Thyroid gland (tissue), 4 donors: Measurements from ENCODE around the gene NFATC4. TPM values are rescaled to one million over a fixed set of nuclear protein-coding genes. Genes with fewer than 3 reads are reported as not detected.
A peak's percentile ranks its signal among the peaks of the same experiment; 100 is the strongest.

Experiments used
- DNase-seq, 2 donors: peaks; one replicate each; pipeline ENCODE4 v3.0.0-alpha.2; 2019
- H3K27ac ChIP-seq, 3 donors: fragments of 200-600 bp; sonication (generic); 1 replicate in 2 of 3; 2 replicates in 1 of 3; pipeline ENCODE4 v1.5.1; 2016 to 2019; ENCODE audit warnings: mild to moderate bottlenecking in 1 of 3, moderate library complexity in 1 of 3
- H3K27me3 ChIP-seq: fragments of 200-600 bp; sonication (generic); one replicate; pipeline ENCODE4 v1.5.1; 2019
- H3K36me3 ChIP-seq, 2 donors: fragments of 200-600 bp; sonication (generic); one replicate each; pipeline ENCODE4 v1.5.1; 2016 to 2019
- H3K4me1 ChIP-seq, 2 donors: fragments of 200-600 bp; sonication (generic); one replicate each; pipeline ENCODE4 v1.5.1; 2017 to 2019
- H3K4me3 ChIP-seq, 3 donors: fragments of 200-600 bp; sonication (generic); replicated peaks in 1 of 3; 1 replicate in 2 of 3; 2 replicates in 1 of 3; pipeline ENCODE4 v1.5.1; 2016; ENCODE audit warnings: mild to moderate bottlenecking in 1 of 3
- H3K9me3 ChIP-seq: fragments of 200-600 bp; sonication (generic); one replicate; pipeline ENCODE4 v1.5.1; 2017
- CTCF ChIP-seq, 6 experiments: fragments of 200-600 bp in 3 of 6; fragments of 450-650 bp in 3 of 6; sonication (generic) in 3 of 6; IDR thresholded peaks; one replicate each; pipeline ENCODE4 v1.5.1; 2016 to 2019; ENCODE audit warnings: antibody characterized with exemption in 6 of 6, mild to moderate bottlenecking in 2 of 6, inconsistent platforms in 1 of 6, moderate library complexity in 1 of 6
- POLR2A ChIP-seq, 2 donors: fragments of 450-650 bp; IDR thresholded peaks; one replicate each; pipeline ENCODE4 v1.6.1; 2017; ENCODE audit warnings: antibody characterized with exemption in 2 of 2, mild to moderate bottlenecking in 2 of 2, moderate library complexity in 1 of 2
- WGBS, 2 donors: methylation state at CpG; one replicate each; pipeline ENCODE4 v1.1.5; 2017; 5-methylcytosine and 5-hydroxymethylcytosine counted together
- intact Hi-C: fragments of 100-400 bp; cut with DNase I; formaldehyde crosslinking; loops from one replicate; pipeline ENCODE4 v1.15.1; 2023
- total RNA-seq, 4 donors: library from RNA; depleted of rRNA; stranded (reverse); fragments of >200 nt; gene quantifications; one replicate each; pipeline ENCODE4 v1.2.3, GENCODE V29; 2016

Gene NFATC4
- total RNA-seq, 4 donors from 2014 or later, result 19.4 to 41.3 (median 38.6) TPM

- WGBS, 2 donors, result 73 to 96% methylated on average over 9 of the region's 9 CpGs
- no peaks in the 10 kb centered on the region for H3K27me3 ChIP-seq
- peak in 1 of 2 donors; percentile 39 for DNase-seq
- intact Hi-C loops, result loop anchor here (5.0 kb wide), 1 partner anchor 38 kb away; the partner anchor contains the start of gene NFATC4
- H3K4me1 ChIP-seq, result peaks cover 21 to 29% of the 10 kb centered on the region in 2 donors
- TF ChIP-seq POLR2A (IDR thresholded peaks at IDR 0.05) (no peak), CTCF (IDR thresholded peaks at IDR 0.05) (no peak)
- H3K27ac ChIP-seq, result no peak overlapping the region
- no peaks in the 10 kb centered on the region for H3K9me3 ChIP-seq
- no peak overlapping the region for H3K4me3 ChIP-seq
- H3K36me3 ChIP-seq, result no peaks in the 10 kb centered on the region
Measured at GRCh38 chr14:24329736-24330135, 38.2 kb upstream of the NFATC4 start.

- no peak for DNase-seq
- Histone ChIP-seq H3K27me3 (no peaks in the 10 kb centered on the region), H3K4me1 (peaks cover 21 to 42% of the 10 kb centered on the region in 2 donors), H3K4me3 (no peak overlapping the region), H3K9me3 (no peaks in the 10 kb centered on the region), H3K27ac (no peak overlapping the region), H3K36me3 (no peaks in the 10 kb centered on the region)
- intact Hi-C loops, result loop anchor here (5.0 kb wide), 1 partner anchor 36 kb away; the partner anchor contains the start of gene NFATC4
- no peak for TF ChIP-seq CTCF (IDR thresholded peaks at IDR 0.05)
- TF ChIP-seq POLR2A (IDR thresholded peaks at IDR 0.05), result no peak
- 82 to 85% methylated on average over 9 to 10 of the region's 10 CpGs for WGBS, 2 donors
Measured at GRCh38 chr14:24330973-24331674, 36.9 kb upstream of the NFATC4 start.

DNA sequence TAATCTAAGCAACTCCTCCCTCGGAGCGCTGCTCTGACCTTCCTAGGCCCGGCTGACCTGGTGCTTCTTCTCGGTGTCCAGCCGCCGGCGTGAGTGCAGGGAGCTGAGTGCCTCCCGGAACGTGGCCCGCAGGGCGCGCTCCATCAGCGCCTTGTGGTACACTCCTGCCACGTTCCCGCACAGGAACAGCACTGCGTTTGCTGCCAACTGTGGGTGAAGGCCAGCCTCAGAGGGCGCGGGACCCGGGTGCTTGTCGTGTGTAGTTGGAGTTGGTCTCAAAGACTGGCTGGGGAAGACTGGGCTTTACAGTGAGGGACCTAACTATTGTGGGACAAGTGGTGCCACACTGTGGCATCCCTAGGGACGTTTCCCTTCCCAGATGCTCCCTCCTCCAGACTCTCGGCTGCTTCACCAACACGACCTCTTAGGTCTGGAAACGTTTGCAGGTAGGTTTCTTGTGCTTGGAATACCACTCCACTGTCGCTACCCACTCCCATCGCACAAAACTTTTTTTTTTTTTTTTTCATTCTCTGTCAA, 36.2 kb upstream of the NFATC4 start:
- peaks cover 21 to 49% of the 10 kb centered on the region in 2 donors for H3K4me1 ChIP-seq

DNA sequence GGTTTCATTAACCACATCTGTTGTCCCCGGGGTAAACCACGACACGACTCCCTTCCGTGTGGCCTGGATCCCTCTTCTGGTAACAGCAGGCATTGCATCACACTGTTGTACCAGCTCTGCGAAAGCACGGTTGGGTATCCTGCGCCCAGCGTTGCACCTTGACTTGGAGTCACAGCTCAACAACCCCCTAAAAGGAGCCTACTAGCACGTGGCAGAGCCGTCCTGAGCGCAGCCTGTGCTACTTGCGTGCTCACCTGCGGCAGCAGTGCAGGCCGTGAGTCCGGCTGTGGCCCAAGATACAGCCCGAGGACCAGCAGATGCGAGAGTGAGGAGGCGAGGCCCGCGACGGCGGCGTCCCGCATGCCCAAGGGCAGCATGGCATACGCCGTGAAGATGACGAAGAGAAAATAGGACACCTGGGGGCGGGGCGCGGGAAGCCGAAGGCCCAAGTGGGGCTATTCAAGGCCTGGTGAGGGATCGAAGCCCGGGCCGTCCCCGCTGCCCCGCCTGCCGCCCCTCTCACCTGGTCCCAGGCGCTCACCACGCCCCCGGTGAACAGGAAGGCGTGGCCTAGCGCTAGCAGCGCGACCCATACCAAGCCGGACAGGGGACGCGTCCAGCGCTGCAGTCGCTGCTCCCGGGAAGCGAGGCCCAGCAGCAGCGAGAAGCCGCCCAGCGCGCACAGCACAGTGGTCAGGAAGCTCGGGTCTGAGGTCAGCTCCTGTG, 35.6 kb upstream of the NFATC4 start:
- peaks cover 21 to 55% of the 10 kb centered on the region in 2 donors for H3K4me1 ChIP-seq
- TF ChIP-seq POLR2A (IDR thresholded peaks at IDR 0.05) (no peak), CTCF (IDR thresholded peaks at IDR 0.05) (peak; percentile 53 to 87 (median 73))
- no peaks in the 10 kb centered on the region for H3K9me3 ChIP-seq
- intact Hi-C loops, result loop anchor here (2.0 to 5.0 kb wide), 2 partner anchors 35 to 98 kb away; partner anchors contain the start of gene NFATC4
- peak overlapping the region in 1 of 3 donors; percentile 19 for H3K4me3 ChIP-seq
- DNase-seq, result peak; percentile 82 to 83
- WGBS, 2 donors, result 19 to 21% methylated on average over 25 to 46 of the region's 56 CpGs
- H3K27ac ChIP-seq, result peak overlapping the region in 1 of 3 donors; percentile 44
- no peaks in the 10 kb centered on the region for H3K27me3 ChIP-seq
- no peaks in the 10 kb centered on the region for H3K36me3 ChIP-seq

More for the DNA sequence above, 36.2 kb upstream of the NFATC4 start:
- Histone ChIP-seq H3K9me3 (no peaks in the 10 kb centered on the region), H3K4me3 (no peak overlapping the region), H3K27me3 (no peaks in the 10 kb centered on the region), H3K27ac (peak overlapping the region in 1 of 3 donors; percentile 44), H3K36me3 (no peaks in the 10 kb centered on the region)
- DNase-seq, result no peak
- TF ChIP-seq POLR2A (IDR thresholded peaks at IDR 0.05), result no peak
- TF ChIP-seq CTCF (IDR thresholded peaks at IDR 0.05), result no peak
- intact Hi-C loops, result loop anchor here (2.0 to 5.0 kb wide), 2 partner anchors 36 to 99 kb away; partner anchors contain the start of gene NFATC4
- WGBS, 2 donors, result 57 to 65% methylated on average over 19 to 20 of the region's 26 CpGs
